PC-3 (cell line): ENCODE measurements around the gene IPO4. TPM values are rescaled to one million over a fixed set of nuclear protein-coding genes. Genes with fewer than 3 reads are reported as not detected.

Source experiments
- ATAC-seq: fragments of 200-7000 bp; cut with Tn5 transposase; 2 replicates; pipeline ENCODE4 v1.9.1; 2020; ENCODE audit warnings: mild to moderate bottlenecking, moderate library complexity
- BruUV-seq: library from RNA; stranded (reverse); fragments of 400-500 nt; replicated peaks from 2 replicates; lab custom pipeline; 2021; lab: Mats Ljungman, UMichigan
- CTCF ChIA-PET: fragments of 300-600 bp; sonication (Branson Sonifier 250); formaldehyde crosslinking; loops from one replicate; lab custom pipeline; 2022; ENCODE audit warnings: antibody characterized with exemption; lab: Charles Lee
- POLR2A ChIA-PET: fragments of 300-600 bp; sonication (Branson Sonifier 250); formaldehyde crosslinking; loops from one replicate; lab custom pipeline; 2022; ENCODE audit warnings: antibody characterized with exemption; ENCODE audit not compliant: unreplicated experiment; lab: Charles Lee
- DNase-seq: peaks from one replicate; pipeline ENCODE4 v3.0.0-alpha.2; 2015
- H2AFZ ChIP-seq: fragments of 300-600 bp; sonication (generic); 2 replicates; pipeline ENCODE4 v1.6.0; 2016; ENCODE audit warnings: antibody characterized with exemption, low read length
- H3F3A ChIP-seq: fragments of 300-600 bp; sonication (generic); one replicate; pipeline ENCODE4 v1.6.0; 2017; ENCODE audit warnings: antibody characterized with exemption, low read length, control low read depth, mild to moderate bottlenecking; ENCODE audit not compliant: unreplicated experiment
- H3K27ac ChIP-seq: fragments of 300-600 bp; sonication (generic); 2 replicates; pipeline ENCODE4 v1.5.1; 2016; ENCODE audit warnings: mild to moderate bottlenecking, low read length
- H3K27me3 ChIP-seq: fragments of 300-600 bp; sonication (generic); 2 replicates; pipeline ENCODE4 v1.6.1; 2016; ENCODE audit warnings: low read length, mixed read lengths
- H3K36me3 ChIP-seq: fragments of 300-600 bp; sonication (generic); 2 replicates; pipeline ENCODE4 v1.6.1; 2016; ENCODE audit warnings: low read depth, mixed run types, low read length, mixed read lengths
- H3K4me1 ChIP-seq: fragments of 300-600 bp; sonication (generic); 2 replicates; pipeline ENCODE4 v1.5.1; 2016; ENCODE audit warnings: low read length; ENCODE audit not compliant: insufficient read depth
- H3K4me2 ChIP-seq: fragments of 300-600 bp; sonication (generic); 2 replicates; pipeline ENCODE4 v1.6.0; 2016; ENCODE audit warnings: low read length
- H3K4me3 ChIP-seq: fragments of 300-600 bp; sonication (generic); 2 replicates; pipeline ENCODE4 v1.5.1; 2016; ENCODE audit warnings: mild to moderate bottlenecking, low read length, mixed read lengths
- H3K79me2 ChIP-seq: fragments of 300-600 bp; sonication (generic); 2 replicates; pipeline ENCODE4 v1.6.1; 2017; ENCODE audit warnings: low read length, mixed read lengths
- H3K9ac ChIP-seq: fragments of 300-600 bp; sonication (generic); 2 replicates; pipeline ENCODE4 v1.6.0; 2016; ENCODE audit warnings: mild to moderate bottlenecking, low read length
- H3K9me2 ChIP-seq: fragments of 300-600 bp; sonication (generic); replicated peaks from 2 replicates; pipeline ENCODE4 v1.6.1; 2016; ENCODE audit warnings: mixed run types, low read length, mixed read lengths
- H3K9me3 ChIP-seq: fragments of 300-600 bp; sonication (generic); 2 replicates; pipeline ENCODE4 v1.6.1; 2016; ENCODE audit warnings: low read length, mixed read lengths
- H4K20me1 ChIP-seq: fragments of 300-600 bp; sonication (generic); 2 replicates; pipeline ENCODE4 v1.6.1; 2016; ENCODE audit warnings: low read length, mixed read lengths
- CTCF ChIP-seq: fragments of 300-600 bp; sonication (generic); conservative IDR thresholded peaks from 2 replicates; pipeline ENCODE4 v1.5.1; 2017; ENCODE audit warnings: antibody characterized with exemption, low read depth, mild to moderate bottlenecking, low read length
- EZH2 ChIP-seq: fragments of 300-600 bp; sonication (generic); IDR thresholded peaks from one replicate; pipeline ENCODE4 v1.6.1; 2017; ENCODE audit warnings: antibody characterized with exemption, mild to moderate bottlenecking, low read length; ENCODE audit not compliant: unreplicated experiment
- EZH2phosphoT487 ChIP-seq: fragments of 300-600 bp; sonication (generic); IDR thresholded peaks from 2 replicates; pipeline ENCODE4 v1.6.1; 2018; ENCODE audit warnings: mild to moderate bottlenecking, antibody characterized with exemption, low read length, borderline replicate concordance
- intact Hi-C: fragments of 100-400 bp; cut with micrococcal nuclease; formaldehyde crosslinking; loops from 2 replicates; pipeline ENCODE4 v1.9.0; 2023
- total RNA-seq: library from RNA; depleted of rRNA; stranded (reverse); fragments of >200 nt; gene quantifications from 2 replicates; pipeline ENCODE4 v1.2.3, GENCODE V29; 2014

IPO4 gene
- total RNA-seq, 1 experiment from 2014 or later: 211 TPM

GRCh38 chr14:24133735-24134134 is 54.9 kb downstream of the IPO4 start:
- no peak for ATAC-seq
- H3K4me3 ChIP-seq: no peak overlapping the region
- POLR2A ChIA-PET: no interaction called here

GRCh38 chr14:24132976-24133375 is 55.6 kb downstream of the IPO4 start:
- Histone ChIP-seq H4K20me1 (no peaks in the 10 kb centered on the region), H3K9me3 (no peaks in the 10 kb centered on the region), H3K27ac (no peak overlapping the region), H3K4me2 (no peak overlapping the region), H3F3A (no peaks in the 10 kb centered on the region), H3K36me3 (peaks cover 3% of the 10 kb centered on the region; the same call in 1 of the 2 replicates), H3K4me3 (no peak overlapping the region), H3K9ac (no peak overlapping the region), H3K4me1 (peaks cover 14% of the 10 kb centered on the region), H3K79me2 (peaks cover 6% of the 10 kb centered on the region; the same call in 1 of the 2 replicates), H3K9me2 (no peaks in the 10 kb centered on the region), H3K27me3 (no peaks in the 10 kb centered on the region), H2AFZ (no peak overlapping the region)
- DNase-seq (no peak), ATAC-seq (no peak)
- POLR2A ChIA-PET: no interaction called here
- no TSS peak for BruUV-seq
- TF ChIP-seq EZH2 (no peak), CTCF (no peak), EZH2phosphoT487 (no peak)
- intact Hi-C loops: no loop called here
- CTCF ChIA-PET: no interaction called here

More at GRCh38 chr14:24133735-24134134, 54.9 kb downstream of the IPO4 start:
- Histone ChIP-seq H3K9me3 (no peaks in the 10 kb centered on the region), H3K9ac (no peak overlapping the region), H3K4me2 (no peak overlapping the region), H2AFZ (no peak overlapping the region), H3K27me3 (no peaks in the 10 kb centered on the region), H3F3A (no peaks in the 10 kb centered on the region), H3K9me2 (no peaks in the 10 kb centered on the region), H3K79me2 (peaks cover 13% of the 10 kb centered on the region), H3K36me3 (peaks cover 11% of the 10 kb centered on the region; the same call in 1 of the 2 replicates), H3K4me1 (peaks cover 14% of the 10 kb centered on the region), H3K27ac (no peak overlapping the region), H4K20me1 (no peaks in the 10 kb centered on the region)
- no peak for DNase-seq
- CTCF ChIA-PET: interaction anchor here (0.7 to 1.0 kb wide), 2 partner anchors 32 to 75 kb away, joined by 3 to 6 read pairs; no protein-coding TSS in a partner anchor
- BruUV-seq: no TSS peak
- no peak for TF ChIP-seq EZH2
- no peak for TF ChIP-seq EZH2phosphoT487
- no peak for TF ChIP-seq CTCF
- intact Hi-C loops: no loop called here

GRCh38 chr14:24132061-24132685 is 56.4 kb downstream of the IPO4 start:
- H3K36me3 ChIP-seq: no peaks in the 10 kb centered on the region
- H3K79me2 ChIP-seq: peaks cover 6% of the 10 kb centered on the region; the same call in 1 of the 2 replicates
- H3K9ac ChIP-seq: no peak overlapping the region
- no peak overlapping the region for H3K4me2 ChIP-seq
- ATAC-seq: no peak
- H4K20me1 ChIP-seq: no peaks in the 10 kb centered on the region
- POLR2A ChIA-PET: no interaction called here
- no peak overlapping the region for H2AFZ ChIP-seq
- CTCF ChIA-PET: no interaction called here
- no peak overlapping the region for H3K27ac ChIP-seq
- H3K9me2 ChIP-seq: no peaks in the 10 kb centered on the region
- no peaks in the 10 kb centered on the region for H3K27me3 ChIP-seq
- TF ChIP-seq EZH2: no peak
- no peak for TF ChIP-seq CTCF
- TF ChIP-seq EZH2phosphoT487: no peak
- no peak overlapping the region for H3K4me3 ChIP-seq
- intact Hi-C loops: no loop called here
- no peaks in the 10 kb centered on the region for H3K9me3 ChIP-seq
- H3F3A ChIP-seq: no peaks in the 10 kb centered on the region
- no peak for DNase-seq
- peaks cover 13% of the 10 kb centered on the region for H3K4me1 ChIP-seq
- BruUV-seq: no TSS peak
